Measurements from ENCODE around the gene PCDH18. TPM values are rescaled to one million over a fixed set of nuclear protein-coding genes. Genes with fewer than 3 reads are reported as not detected.

Gene PCDH18
- polyA plus RNA-seq (2011; rRNA removed) (122 and 138 TPM in 2 replicates), polyA minus RNA-seq (2011; rRNA and poly(A)+ RNA removed) (126 and 180 TPM in 2 replicates)

- DNase-seq (ENCODE audit: low read depth) = peak; percentile 87
- ChIA-PET CTCF (interaction anchor here (0.5 to 3.3 kb wide), 9 partner anchors 8 to 1927 kb away, joined by 3 to 20 read pairs (median 5); no protein-coding TSS in a partner anchor), POLR2A (interaction anchor here (0.6 to 1.0 kb wide), 6 partner anchors 10 to 1339 kb away, joined by 3 to 4 read pairs (median 3); no protein-coding TSS in a partner anchor)
- peak within 1 kb of the TSS; percentile 57 for H3K4me3 ChIP-seq (ENCODE audit: low read depth, low read length)
- H3K36me3 ChIP-seq (ENCODE audit: control insufficient read depth, insufficient read depth, low read length) = peaks cover 4% of the 10 kb centered on the region; the same call in 1 of the 2 replicates
- TF ChIP-seq CTCF (IDR thresholded peaks at IDR 0.05; ENCODE audit: insufficient read depth, low read depth, low read length) = no peak
- no peaks in the 10 kb centered on the region for H3K27me3 ChIP-seq (ENCODE audit: control insufficient read depth, insufficient read depth, low read length)
Measured at GRCh38 chr4:137531986-137532868, at the start of gene PCDH18. TSS of gene PCDH18 (minus strand) at chr4:137532494. CDS start at chr4:137532088, 406 bp downstream.

GRCh38 chr4:137576446-137576845 is 44.2 kb upstream of the PCDH18 start:
- no peak for DNase-seq (ENCODE audit: low read depth)
- POLR2A ChIA-PET = no interaction called here
- no peak overlapping the region for H3K4me3 ChIP-seq (ENCODE audit: low read depth, low read length)
- no peak for TF ChIP-seq CTCF (IDR thresholded peaks at IDR 0.05; ENCODE audit: insufficient read depth, low read depth, low read length)
- H3K27me3 ChIP-seq (ENCODE audit: control insufficient read depth, insufficient read depth, low read length) = no peaks in the 10 kb centered on the region
- CTCF ChIA-PET = no interaction called here
- no peaks in the 10 kb centered on the region for H3K36me3 ChIP-seq (ENCODE audit: control insufficient read depth, insufficient read depth, low read length)

- Histone ChIP-seq H3K36me3 (ENCODE audit: control insufficient read depth, insufficient read depth, low read length) (no peaks in the 10 kb centered on the region), H3K4me3 (ENCODE audit: low read depth, low read length) (no peak overlapping the region), H3K27me3 (ENCODE audit: control insufficient read depth, insufficient read depth, low read length) (no peaks in the 10 kb centered on the region)
- CTCF ChIA-PET = no interaction called here
- no peak for DNase-seq (ENCODE audit: low read depth)
- TF ChIP-seq CTCF (IDR thresholded peaks at IDR 0.05; ENCODE audit: insufficient read depth, low read depth, low read length) = no peak
- POLR2A ChIA-PET = no interaction called here
Measured at GRCh38 chr4:137572647-137573046, 40.4 kb upstream of the PCDH18 start.

- TF ChIP-seq CTCF (IDR thresholded peaks at IDR 0.05; ENCODE audit: insufficient read depth, low read depth, low read length) = no peak
- ChIA-PET POLR2A (no interaction called here), CTCF (no interaction called here)
- no peak for DNase-seq (ENCODE audit: low read depth)
- Histone ChIP-seq H3K27me3 (ENCODE audit: control insufficient read depth, insufficient read depth, low read length) (no peaks in the 10 kb centered on the region), H3K4me3 (ENCODE audit: low read depth, low read length) (no peak overlapping the region), H3K36me3 (ENCODE audit: control insufficient read depth, insufficient read depth, low read length) (no peaks in the 10 kb centered on the region)
Measured at GRCh38 chr4:137572163-137572562, 39.9 kb upstream of the PCDH18 start.

- no peak for TF ChIP-seq CTCF (IDR thresholded peaks at IDR 0.05; ENCODE audit: insufficient read depth, low read depth, low read length)
- DNase-seq (ENCODE audit: low read depth) = no peak
- H3K36me3 ChIP-seq (ENCODE audit: control insufficient read depth, insufficient read depth, low read length) = no peaks in the 10 kb centered on the region
- H3K27me3 ChIP-seq (ENCODE audit: control insufficient read depth, insufficient read depth, low read length) = no peaks in the 10 kb centered on the region
- no peak overlapping the region for H3K4me3 ChIP-seq (ENCODE audit: low read depth, low read length)
- ChIA-PET POLR2A (no interaction called here), CTCF (no interaction called here)
Measured at GRCh38 chr4:137559801-137560200, 27.5 kb upstream of the PCDH18 start.
